ENCODE measurements around the gene ITGB6. TPM values are rescaled to one million over a fixed set of nuclear protein-coding genes. Genes with fewer than 3 reads are reported as not detected.

Gene ITGB6
- total and polyA plus RNA-seq, 2 donors from 2014 or later: 13.4 to 302 TPM

- no peak for TF ChIP-seq CTCF (IDR thresholded peaks at IDR 0.05; ENCODE audit: borderline replicate concordance, extremely low read depth, insufficient read depth)
- Histone ChIP-seq H3K9ac (ENCODE audit: low read length in 3 of 3) (peak overlapping the region in 1 of 3 donors; percentile 42), H3K9me3 (ENCODE audit: control insufficient read depth in 2 of 3, insufficient read depth in 1 of 3, low read length in 3 of 3) (no peaks in the 10 kb centered on the region), H3K36me3 (ENCODE audit: control insufficient read depth in 2 of 3, insufficient read depth in 3 of 3, low read length in 3 of 3) (no peaks in the 10 kb centered on the region), H3K27ac (ENCODE audit: low read depth in 2 of 2, low read length in 2 of 2) (peak overlapping the region; percentile 47 to 81), H3K4me3 (ENCODE audit: low read length in 3 of 3) (no peak overlapping the region), H3K27me3 (ENCODE audit: control insufficient read depth, insufficient read depth, low read length) (no peaks in the 10 kb centered on the region), H3K4me1 (ENCODE audit: control insufficient read depth in 2 of 3, insufficient read depth in 2 of 3, low read depth in 1 of 3, low read length in 3 of 3) (peaks cover 0 to 18% (median 10%) of the 10 kb centered on the region in 3 donors)
- peak in 1 of 5 donors; percentile 94 for DNase-seq
- no peak for FAIRE-seq
- intact Hi-C loops (cut with DNase I): no loop called here
These were observed 8.0 kb upstream of the ITGB6 start for GRCh38 chr2:160207804-160208654.

GRCh38 chr2:160207271-160207670 lies 7.2 kb upstream of the ITGB6 start:
- Histone ChIP-seq H3K4me1 (ENCODE audit: control insufficient read depth in 2 of 3, insufficient read depth in 2 of 3, low read depth in 1 of 3, low read length in 3 of 3) (peaks cover 0 to 18% (median 10%) of the 10 kb centered on the region in 3 donors), H3K4me3 (ENCODE audit: low read length in 3 of 3) (no peak overlapping the region), H3K36me3 (ENCODE audit: control insufficient read depth in 2 of 3, insufficient read depth in 3 of 3, low read length in 3 of 3) (no peaks in the 10 kb centered on the region), H3K9ac (ENCODE audit: low read length in 3 of 3) (no peak overlapping the region), H3K9me3 (ENCODE audit: control insufficient read depth in 2 of 3, insufficient read depth in 1 of 3, low read length in 3 of 3) (no peaks in the 10 kb centered on the region), H3K27ac (ENCODE audit: low read depth in 2 of 2, low read length in 2 of 2) (peak overlapping the region; percentile 47 to 81), H3K27me3 (ENCODE audit: control insufficient read depth, insufficient read depth, low read length) (no peaks in the 10 kb centered on the region)
- intact Hi-C loops (cut with DNase I): no loop called here
- DNase-seq: no peak
- FAIRE-seq: no peak
- TF ChIP-seq CTCF (IDR thresholded peaks at IDR 0.05; ENCODE audit: borderline replicate concordance, extremely low read depth, insufficient read depth): no peak

GRCh38 chr2:160206436-160206835 lies 6.4 kb upstream of the ITGB6 start:
- H3K9me3 ChIP-seq (ENCODE audit: control insufficient read depth in 2 of 3, insufficient read depth in 1 of 3, low read length in 3 of 3): no peaks in the 10 kb centered on the region
- intact Hi-C loops (cut with DNase I): no loop called here
- peaks cover 0 to 18% (median 10%) of the 10 kb centered on the region in 3 donors for H3K4me1 ChIP-seq (ENCODE audit: control insufficient read depth in 2 of 3, insufficient read depth in 2 of 3, low read depth in 1 of 3, low read length in 3 of 3)
- no peaks in the 10 kb centered on the region for H3K36me3 ChIP-seq (ENCODE audit: control insufficient read depth in 2 of 3, insufficient read depth in 3 of 3, low read length in 3 of 3)
- no peak overlapping the region for H3K27ac ChIP-seq (ENCODE audit: low read depth in 2 of 2, low read length in 2 of 2)
- DNase-seq: no peak
- no peak overlapping the region for H3K4me3 ChIP-seq (ENCODE audit: low read length in 3 of 3)
- TF ChIP-seq CTCF (IDR thresholded peaks at IDR 0.05; ENCODE audit: borderline replicate concordance, extremely low read depth, insufficient read depth): no peak
- no peak overlapping the region for H3K9ac ChIP-seq (ENCODE audit: low read length in 3 of 3)
- H3K27me3 ChIP-seq (ENCODE audit: control insufficient read depth, insufficient read depth, low read length): no peaks in the 10 kb centered on the region
- no peak for FAIRE-seq

Data from kidney (tissue), 14 donors.